G401 (cell line): Measurements from ENCODE around the gene UPK1B. TPM values are rescaled to one million over a fixed set of nuclear protein-coding genes. Genes with fewer than 3 reads are reported as not detected.
"Not testable (repeated sequence)": the region's sequence is repeated elsewhere in the genome, so short reads cannot be mapped to it uniquely, and the experiment has no call there.

Experiments used
- DNase-seq: peaks from one replicate; pipeline ENCODE4 v3.0.0-alpha.2; 2015; ENCODE audit warnings: low spot score
- in situ Hi-C: cut with HindIII; loops from 2 replicates; pipeline ENCODE4 v1.10.0; 2016; ENCODE audit warnings: low sequenced_read_pairs, mixed read lengths
- total RNA-seq: library from RNA; depleted of rRNA; stranded (reverse); fragments of >200 nt; shearing (Covaris generic); gene quantifications from 2 replicates; pipeline ENCODE4 v1.2.3, GENCODE V29; 2014; rRNA removed

The UPK1B gene
- total RNA-seq, 1 experiment from 2014 or later = not detected

- in situ Hi-C loops = no loop called here
- DNase-seq = peak; percentile 83
Measured at GRCh38 chr3:119240591-119241434, 67.4 kb downstream of the UPK1B start, which contains the start of gene B4GALT4. TSS of gene B4GALT4 (minus strand) at chr3:119240878. CDS start at chr3:119230099, 10,779 bp downstream.

DNA sequence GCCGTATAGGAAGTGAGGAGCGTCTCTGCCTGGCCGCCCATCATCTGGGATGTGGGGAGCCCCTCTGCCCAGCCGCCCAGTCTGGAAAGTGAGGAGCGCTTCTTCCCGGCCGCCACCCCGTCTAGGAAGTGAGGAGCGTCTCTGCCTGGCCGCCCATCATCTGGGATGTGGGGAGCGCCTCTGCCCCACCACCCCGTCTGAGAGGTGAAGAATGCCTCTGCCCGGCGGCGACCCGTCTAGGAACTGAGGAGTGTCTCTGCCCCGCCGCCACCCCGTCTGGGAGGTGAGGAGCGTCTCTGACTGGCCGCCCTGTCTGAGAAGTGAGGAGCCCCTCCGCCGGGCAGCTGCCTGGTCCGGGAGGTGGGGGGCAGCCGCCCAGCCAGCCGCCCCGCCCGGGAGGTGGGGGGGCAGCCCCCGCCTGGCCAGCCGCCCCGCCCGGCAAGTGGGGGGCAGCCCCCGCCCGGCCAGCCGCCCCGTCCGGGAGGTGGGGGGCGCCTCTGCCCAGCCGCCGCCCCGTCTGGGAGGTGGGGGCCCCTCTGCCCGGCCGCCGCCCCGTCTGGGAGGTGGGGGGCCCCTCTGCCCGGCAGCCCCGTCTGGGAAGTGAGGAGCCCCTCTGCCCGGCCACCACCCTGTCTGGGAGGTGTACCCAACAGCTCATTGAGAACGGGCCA is 69.1 kb downstream of the UPK1B start:
- DNase-seq, in situ Hi-C loops: not testable (repeated sequence)

DNA sequence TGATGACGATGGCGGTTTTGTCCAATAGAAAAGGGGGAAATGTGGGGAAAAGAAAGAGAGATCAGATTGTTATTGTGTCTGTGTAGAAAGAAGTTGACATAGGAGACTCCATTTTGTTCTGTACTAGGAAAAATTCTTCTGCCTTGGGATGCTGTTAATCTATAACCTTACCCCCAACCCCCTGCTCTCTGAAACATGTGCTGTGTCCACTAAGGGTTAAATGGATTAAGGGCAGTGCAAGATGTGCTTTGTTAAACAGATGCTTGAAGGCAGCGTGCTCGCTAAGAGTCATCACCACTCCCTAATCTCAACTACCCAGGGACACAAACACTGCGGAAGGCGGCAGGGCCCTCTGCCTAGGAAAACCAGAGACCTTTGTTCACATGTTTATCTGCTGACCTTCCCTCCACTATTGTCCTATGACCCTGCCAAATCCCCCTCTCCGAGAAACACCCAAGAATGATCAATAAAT is 69.7 kb downstream of the UPK1B start:
- in situ Hi-C loops, DNase-seq: not testable (repeated sequence)

GRCh38 chr3:119243712-119244111 is 70.3 kb downstream of the UPK1B start:
- DNase-seq = no peak
- in situ Hi-C loops = no loop called here

GRCh38 chr3:119245778-119246177 is 72.4 kb downstream of the UPK1B start:
- in situ Hi-C loops = no loop called here
- no peak for DNase-seq

Other genes starting within 250 kb of the UPK1B start
- not detected in 2 replicates for gene IGSF11, start 138.8 kb upstream of the UPK1B start, total RNA-seq
- gene TEX55, start 27.4 kb upstream of the UPK1B start, total RNA-seq = not detected in 2 replicates
- 8.7 and 17.8 TPM in 2 replicates for gene B4GALT4, start 67.3 kb downstream of the UPK1B start, total RNA-seq
- gene ARHGAP31, start 120.8 kb downstream of the UPK1B start, total RNA-seq = not detected in 2 replicates